Hepatic stellate cell (primary cell): Measurements from ENCODE around the gene SPEM3.

Experiments used
- DNase-seq: peaks from one replicate; pipeline ENCODE4 v3.0.0; 2011; ENCODE audit warnings: low spot score

The SPEM3 gene

DNA sequence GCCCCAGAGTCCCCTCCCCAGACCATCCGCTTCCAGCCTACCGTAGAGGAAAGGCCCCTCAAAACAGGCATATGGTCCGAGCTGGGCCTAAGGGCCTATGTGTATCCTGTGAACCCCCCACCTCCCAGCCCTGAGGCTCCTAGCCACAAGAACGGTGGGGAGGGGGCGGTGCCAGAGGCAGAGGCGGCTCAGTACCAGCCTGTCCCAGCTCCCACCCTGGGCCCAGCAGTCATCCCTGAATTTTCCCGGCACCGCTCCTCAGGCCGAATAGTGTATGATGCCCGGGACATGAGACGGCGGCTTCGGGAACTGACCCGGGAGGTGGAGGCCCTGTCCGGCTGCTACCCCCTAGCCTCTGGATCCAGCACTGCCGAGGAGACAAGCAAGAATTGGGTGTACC lies 7.5 kb upstream of the SPEM3 start:
- DNase-seq: no peak

DNA sequence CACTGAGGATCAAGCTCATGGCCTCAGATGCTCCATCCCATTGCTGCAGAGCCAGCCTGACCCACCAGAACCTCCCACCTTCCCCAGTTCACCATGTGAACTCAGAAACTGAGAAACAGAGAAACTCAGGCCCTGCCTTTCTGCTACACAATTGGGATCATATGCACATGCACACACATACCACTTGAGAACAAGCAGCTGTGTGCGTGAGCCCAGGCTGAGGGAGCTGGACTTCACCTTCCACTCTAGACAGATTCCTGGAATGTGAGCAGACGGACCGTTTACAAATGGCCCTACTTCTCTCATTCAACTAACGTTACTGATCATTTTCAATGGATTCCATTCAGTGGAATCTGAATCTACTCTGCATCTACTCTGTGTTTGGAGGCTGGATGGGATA lies 5.0 kb upstream of the SPEM3 start:
- no peak for DNase-seq

DNA sequence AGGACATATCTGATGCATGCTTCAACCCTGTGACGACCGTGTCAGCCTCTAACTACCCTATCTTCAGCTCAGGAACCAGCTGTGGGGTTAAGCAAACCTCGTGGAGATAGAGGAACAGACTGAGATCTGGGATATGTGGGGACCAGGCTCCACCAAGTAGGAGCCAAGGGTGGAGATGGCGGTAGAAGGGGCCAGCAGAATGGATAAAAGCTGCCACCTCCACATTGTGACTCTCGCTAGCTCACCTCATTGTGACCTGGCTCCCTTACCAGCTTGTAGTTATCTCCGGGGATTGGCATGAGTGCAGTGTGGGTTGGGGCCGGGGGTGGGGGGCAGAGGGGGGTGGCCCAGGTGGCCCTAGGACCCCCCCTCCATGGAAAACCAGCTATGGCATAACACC lies 3.3 kb upstream of the SPEM3 start, which contains the start of gene SPEM2:
SPEM2 (plus strand) TSS at position 301 of the 400 bp plus-strand sequence; CDS start at position 374, 73 bp downstream.
- no peak for DNase-seq

DNA sequence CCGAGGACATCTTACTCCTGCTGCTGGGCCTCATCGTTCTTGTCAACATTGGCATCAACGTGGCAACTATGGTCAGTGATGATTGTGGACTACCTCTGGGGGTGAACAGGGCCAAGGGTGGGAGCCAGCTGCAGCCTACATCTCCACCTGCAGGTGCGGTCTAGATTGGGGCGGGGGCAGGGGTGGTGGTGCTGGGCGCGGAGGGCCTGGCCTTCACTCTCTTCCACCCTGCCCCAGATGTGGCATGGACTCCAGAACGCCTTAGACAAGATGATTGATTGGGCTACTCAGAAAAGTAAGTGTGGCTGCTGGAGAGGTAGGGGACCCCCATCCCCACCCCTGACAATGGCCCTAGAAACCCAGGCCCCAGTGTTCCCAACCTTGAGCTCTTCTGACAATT lies 2.9 kb upstream of the SPEM3 start:
- DNase-seq: no peak

DNA sequence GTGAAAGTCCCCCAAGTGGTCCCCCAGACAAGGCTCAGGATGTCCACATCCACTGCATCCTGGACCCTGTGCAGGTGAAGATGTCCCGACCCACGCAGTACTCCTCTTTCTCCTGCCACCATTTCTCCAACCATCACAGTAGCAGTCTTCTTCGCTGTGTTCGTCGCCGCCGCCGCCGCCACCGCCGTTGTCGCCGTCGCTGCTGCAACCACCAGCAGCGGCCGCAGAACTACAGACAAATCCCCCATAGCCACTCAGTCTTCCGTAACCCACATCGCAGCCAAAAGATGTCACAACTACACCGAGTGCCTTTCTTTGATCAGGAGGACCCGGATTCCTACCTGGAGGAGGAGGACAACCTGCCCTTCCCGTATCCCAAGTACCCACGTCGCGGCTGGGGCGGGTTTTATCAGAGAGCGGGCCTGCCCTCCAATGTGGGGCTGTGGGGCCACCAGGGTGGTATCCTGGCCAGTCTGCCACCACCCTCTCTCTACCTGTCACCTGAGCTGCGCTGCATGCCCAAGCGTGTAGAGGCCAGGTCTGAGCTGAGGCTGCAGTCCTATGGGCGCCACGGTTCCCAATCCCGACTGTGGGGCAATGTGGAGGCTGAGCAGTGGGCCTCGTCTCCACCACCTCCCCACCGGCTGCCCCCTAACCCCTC lies 2.3 kb upstream of the SPEM3 start:
- no peak for DNase-seq

DNA sequence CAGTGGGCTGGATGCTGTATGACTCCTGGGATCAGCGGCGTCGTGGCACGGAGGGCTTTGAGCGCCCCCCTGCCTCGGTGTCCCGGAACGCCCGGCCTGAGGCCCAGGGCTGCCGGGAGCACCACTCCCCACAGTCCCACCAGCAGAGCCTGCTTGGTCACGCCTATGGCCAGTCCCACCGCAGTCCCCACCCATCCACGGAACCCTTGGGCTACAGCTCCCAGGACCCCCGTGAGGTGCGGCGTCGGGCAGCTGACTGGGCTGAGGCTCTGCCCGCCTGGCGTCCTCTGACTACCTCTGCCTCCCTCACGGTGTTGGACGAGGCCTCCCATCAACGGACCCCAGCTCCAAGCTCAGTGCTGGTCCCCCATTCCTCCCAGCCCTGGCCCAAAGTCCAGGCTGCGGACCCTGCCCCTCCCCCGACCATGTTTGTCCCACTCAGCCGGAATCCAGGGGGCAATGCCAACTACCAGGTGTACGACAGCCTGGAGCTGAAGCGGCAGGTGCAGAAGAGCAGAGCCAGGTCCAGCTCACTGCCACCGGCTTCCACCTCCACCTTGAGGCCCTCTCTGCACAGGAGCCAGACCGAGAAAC lies 1.7 kb upstream of the SPEM3 start:
- DNase-seq: no peak

DNA sequence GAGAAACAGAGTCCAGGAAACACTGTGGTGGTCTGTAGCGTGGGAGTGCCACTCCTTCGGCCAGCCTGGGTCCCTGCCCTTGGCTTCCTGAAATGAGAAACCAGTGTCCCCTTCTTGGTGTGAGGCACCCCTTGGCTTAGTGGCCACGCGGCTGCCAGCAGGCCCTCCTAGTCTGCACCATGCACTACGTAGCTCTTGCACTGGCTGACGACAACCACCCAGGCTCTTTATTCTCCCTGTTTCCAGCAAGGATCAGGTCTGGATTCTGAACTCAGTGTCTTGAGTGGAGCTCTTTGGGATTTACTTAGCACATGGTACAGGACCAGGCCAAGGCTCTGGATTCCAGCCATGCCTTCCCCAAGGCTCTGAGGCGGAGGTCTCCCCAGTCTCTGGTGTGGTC lies 1.1 kb upstream of the SPEM3 start:
- no peak for DNase-seq

DNA sequence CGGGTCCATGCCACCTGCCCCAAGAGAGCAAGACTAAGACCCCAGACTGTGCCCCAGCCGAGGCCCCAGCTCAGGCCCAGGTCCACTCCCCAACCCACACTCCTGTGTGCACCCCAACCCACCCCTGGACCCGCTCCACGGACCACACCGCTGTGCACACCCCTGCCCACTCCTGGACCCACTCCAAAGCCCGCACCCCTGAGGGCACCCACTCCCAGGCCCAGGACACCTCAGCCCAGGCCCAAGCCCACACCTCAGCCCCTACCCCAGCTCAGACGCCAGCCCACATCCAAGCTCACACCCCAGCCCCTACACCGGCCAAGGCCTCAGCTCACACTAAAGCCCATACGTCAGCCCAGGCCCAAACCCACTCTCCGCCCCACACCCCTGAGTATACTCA lies 1.1 kb downstream of the SPEM3 start:
- DNase-seq: no peak

DNA sequence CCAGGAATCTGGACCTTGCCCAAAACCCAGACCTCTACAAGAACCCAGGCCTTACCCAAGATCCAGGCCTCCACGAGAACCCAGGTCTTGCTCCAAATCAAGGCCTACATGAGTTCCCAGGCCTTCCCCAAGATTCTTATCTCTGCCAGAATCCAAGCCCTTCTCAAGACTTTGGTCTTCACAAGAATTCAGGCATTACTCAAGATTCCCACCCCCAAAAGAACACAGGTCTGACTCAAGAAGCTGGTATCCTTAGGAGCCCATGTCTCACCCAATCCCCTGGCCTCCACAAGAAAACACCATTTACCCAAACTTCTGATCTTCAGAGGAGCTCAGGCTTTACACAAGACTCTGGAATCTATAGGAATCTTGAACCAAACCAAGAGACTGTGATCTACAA lies 2.6 kb downstream of the SPEM3 start:
- DNase-seq: no peak

DNA sequence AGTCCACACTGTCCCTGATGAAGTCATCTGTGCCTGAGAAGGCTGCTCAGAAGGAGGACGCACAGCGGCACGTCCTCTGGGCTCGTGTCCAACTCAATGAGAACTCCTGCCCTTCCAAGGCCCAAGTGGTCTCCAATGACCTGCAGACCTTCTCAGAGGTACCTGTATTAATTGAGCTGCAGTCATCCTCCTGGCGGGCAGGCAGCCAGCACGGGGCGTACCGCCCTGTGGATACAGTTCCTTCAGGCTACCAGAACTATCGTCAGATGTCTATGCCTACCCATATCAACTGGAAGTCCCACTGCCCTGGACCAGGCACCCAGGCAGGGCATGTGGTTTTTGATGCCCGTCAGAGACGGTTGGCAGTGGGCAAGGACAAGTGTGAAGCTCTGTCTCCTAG lies 3.6 kb downstream of the SPEM3 start:
- no peak for DNase-seq

DNA sequence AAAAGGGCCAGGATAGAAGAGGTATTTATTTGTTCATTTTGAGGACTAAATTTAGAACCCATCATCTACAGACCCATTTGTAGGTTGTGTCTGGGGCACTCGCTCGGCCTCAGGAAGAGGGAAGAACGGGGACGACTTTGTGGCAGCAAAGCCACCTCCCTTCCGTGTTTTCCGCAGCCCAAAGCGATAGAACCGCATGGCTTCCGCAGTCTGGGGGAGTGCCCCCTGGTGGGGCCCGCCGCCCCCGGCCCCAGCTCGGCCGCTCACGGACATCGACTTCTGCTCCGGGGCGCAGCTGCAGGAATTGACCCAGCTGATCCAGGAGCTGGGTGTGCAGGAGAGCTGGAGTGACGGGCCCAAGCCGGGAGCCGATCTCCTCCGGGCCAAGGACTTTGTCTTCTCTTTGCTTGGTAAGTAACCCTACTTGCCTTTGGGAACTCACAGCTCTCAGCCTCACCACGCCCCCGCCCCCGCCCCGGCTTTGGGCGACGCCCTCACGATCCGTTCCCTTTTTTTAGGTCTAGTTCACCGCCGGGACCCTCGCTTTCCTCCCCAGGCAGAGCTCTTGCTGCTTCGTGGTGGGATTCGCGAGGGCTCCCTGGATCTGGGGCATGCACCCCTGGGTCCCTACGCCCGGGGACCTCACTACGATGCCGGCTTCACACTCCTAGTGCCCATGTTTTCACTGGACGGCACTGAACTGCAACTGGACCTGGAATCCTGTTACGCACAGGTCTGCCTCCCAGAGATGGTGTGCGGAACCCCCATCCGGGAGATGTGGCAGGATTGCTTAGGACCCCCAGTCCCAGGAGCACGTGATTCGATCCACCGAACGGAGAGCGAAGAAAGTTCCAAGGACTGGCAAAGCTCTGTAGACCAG lies 7.3 kb downstream of the SPEM3 start:
- DNase-seq: no peak

DNA sequence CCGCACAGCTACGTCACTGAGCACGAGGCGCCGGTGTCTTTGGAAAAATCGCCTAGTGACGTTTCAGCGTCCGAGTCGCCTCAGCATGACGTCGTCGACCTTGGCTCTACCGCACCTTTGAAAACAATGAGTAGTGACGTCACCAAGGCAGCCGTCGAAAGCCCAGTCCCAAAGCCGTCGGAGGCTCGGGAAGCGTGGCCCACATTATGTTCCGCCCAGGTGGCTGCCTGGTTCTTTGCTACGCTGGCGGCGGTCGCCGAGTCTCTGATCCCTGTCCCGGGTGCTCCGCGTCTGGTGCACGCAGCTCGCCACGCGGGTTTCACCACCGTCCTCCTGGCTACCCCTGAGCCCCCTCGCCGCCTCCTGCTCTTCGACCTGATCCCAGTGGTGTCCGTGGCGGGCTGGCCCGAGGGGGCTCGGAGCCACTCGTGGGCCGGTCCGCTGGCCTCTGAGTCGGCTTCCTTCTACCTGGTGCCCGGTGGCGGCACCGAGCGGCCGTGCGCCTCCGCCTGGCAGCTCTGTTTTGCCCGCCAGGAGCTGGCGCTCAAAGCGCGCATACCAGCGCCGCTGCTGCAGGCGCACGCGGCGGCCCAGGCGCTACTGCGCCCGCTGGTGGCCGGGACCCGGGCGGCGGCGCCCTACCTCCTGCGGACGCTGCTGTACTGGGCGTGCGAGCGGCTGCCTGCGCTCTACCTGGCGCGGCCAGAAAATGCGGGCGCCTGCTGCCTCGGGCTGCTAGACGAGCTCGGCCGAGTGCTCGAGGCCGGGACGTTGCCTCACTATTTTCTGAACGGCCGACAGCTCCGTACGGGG lies 8.1 kb downstream of the SPEM3 start:
- DNase-seq: peak; percentile 87

DNA sequence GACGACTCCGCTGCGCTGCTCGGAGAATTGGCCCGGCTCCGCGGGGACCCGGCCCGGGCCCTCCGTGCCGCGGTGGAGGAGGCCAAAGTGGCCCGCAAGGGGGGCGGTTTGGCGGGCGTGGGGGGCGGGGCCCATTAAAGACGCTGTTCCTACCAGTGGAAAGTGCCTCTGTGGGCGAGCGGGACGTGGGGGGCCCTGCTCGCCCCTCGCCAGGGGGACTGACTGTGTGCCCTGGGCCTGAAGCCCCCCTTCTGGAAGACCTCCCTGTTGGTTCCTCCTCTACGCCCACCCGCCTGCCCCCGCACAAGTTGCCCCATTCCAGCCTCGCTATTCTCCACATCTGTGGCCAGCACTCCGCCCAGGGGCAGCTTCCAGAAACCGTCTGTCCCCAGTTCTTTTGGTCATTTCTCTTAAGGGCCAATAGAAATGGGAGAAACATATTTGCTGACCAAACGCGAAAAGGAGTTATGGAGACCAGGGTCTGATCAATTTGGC lies 8.8 kb downstream of the SPEM3 start:
- no peak for DNase-seq

DNA sequence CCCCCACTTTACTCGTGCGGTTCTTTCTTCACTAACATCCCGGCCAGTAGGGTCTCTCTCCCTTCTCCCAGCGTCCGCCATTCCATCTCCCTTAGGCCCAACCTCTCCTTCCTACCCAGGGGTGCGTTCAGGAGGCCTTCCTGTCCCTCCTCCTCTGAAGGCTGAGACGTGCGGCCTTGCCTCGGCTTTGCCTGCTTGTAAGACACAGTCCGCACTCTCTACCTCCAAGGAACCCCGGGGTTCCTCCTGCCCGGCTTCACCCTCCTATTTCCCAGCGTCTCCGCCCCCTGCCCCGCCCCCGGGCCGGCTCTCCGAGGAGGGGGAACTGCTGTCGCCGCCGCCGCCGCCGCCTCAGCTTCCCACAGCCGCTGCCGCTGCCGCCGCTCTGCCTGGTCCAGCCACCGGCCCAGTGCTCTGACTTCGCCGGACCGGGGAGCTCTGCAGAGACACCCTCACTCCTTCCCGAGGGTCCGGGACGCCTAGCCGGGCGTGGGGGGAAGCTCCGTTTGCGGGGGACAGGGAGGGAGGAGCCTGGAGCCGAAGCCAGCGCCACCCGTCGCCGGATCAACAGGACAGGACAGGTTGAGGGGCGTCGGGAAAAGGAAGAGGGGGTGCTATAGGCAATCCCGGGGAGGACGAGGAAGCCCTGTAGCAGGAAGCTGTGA lies 9.4 kb downstream of the SPEM3 start:
- DNase-seq: no peak

DNA sequence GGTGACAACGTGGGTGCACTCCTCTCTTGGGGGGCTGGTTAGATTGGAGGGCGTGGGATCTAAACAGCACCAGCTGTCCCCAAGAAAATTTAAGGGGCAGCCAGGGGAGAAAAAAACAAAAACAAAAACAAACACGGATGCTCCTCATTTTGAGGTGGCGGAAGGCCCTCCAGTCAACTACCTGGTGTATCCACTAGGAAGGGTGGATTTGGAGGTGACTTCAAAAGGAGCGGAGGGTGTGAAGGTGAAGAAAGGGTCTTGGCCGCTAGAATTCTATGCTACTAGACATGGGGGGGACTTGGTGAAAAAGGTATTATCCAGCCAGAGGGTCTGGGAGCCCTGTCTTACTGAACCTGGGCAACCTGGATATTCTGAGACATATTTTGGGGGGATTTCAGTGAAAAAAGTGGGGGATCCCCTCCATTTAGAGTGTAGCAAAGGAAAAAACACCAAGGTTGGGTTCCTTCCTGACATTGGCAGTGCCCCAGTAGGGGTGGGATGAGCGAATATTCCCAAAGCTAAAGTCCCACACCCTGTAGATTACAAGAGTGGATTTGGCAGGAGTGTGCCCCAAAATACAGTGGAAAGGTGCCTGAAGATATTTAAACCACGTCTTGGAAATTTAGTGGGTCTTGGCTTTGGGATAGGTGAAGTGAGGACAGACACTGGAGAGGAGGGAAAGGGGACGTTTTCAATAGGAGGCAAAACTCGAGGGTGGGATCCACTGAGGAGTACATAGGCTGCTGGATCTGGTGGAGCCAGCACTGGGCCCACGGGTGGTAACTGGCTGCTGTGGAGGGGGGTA lies 10.2 kb downstream of the SPEM3 start:
- no peak for DNase-seq

DNA sequence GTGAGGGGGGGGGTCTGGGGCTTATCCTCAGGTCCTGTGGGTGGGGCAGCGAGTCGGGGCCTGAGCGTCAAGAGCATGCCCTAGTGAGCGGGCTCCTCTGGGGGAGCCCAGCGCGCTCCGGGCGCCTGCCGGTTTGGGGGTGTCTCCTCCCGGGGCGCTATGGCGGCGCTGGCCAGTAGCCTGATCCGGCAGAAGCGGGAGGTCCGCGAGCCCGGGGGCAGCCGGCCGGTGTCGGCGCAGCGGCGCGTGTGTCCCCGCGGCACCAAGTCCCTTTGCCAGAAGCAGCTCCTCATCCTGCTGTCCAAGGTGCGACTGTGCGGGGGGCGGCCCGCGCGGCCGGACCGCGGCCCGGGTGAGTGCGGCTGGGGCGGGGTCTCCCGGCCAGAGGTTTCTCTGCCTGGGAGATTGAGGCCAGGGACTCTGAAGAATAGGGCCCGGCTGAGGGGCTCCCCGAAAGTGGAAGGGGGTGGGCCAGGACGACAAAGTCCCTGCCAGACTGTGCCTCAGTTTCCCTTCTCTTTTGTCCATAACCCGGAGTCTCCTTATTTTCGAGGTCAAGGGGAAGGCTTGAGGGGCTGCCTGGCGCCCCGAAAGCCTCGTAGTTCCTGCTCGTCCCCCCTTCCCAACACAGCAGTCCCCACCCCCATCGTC lies 10.9 kb downstream of the SPEM3 start, which contains the start of gene FGF11:
FGF11 (plus strand) TSS at position 51 of the 651 bp plus-strand sequence; CDS start at position 160, 109 bp downstream.
- no peak for DNase-seq

DNA sequence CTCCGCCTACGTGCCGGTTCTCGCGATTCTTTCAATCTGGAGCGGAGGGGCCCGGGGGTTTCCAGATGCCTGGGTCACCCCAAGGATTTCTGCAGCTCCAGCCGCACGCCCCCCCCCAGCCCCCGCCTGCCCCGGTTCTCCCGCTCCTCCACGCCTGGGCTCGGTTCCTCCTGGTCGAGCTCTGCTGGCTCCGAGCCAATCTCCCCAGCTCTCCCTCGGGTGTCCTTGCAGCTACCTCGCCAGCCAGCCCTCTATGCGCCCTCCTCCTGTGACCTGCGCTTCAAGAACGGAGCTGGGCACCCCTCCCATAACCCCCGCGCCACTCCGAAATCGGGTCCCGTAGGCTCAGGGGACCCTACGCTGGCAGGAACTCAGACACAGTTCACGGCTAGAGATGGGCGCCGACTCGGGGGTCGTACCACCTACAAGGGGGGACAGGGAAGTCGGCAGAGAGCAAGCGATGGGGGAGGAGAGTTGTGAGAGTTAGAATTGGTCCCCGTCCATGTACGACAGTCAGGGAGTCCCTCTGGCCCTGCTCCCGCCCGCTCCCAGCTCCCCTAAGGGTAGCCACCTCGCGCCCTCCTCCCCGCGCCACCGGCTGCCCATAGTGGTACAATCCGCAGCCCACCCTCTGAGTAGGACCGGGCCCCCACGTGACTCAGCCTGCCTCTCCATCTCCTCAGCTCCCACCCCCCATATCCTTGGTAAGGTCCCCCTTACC lies 11.6 kb downstream of the SPEM3 start:
- peak; percentile 58 for DNase-seq

DNA sequence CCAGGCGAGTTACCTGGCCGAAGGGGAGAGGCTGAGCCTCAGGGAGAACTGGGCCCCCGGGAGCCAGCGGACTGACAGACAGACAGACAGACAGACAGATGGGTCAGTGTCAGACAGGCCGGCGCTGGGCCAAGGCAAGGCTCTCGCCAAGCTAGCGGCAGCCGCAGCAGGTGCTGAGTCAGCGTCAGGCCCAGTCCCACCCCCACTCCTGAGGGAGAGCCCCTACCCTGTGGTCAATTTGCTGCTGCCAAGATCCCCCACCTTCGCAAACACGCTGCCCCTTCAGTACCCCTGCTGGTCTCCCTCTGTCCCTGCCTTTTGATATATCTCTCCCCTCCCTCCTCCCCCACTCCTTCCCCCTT lies 12.2 kb downstream of the SPEM3 start:
- DNase-seq: peak; percentile 34

DNA sequence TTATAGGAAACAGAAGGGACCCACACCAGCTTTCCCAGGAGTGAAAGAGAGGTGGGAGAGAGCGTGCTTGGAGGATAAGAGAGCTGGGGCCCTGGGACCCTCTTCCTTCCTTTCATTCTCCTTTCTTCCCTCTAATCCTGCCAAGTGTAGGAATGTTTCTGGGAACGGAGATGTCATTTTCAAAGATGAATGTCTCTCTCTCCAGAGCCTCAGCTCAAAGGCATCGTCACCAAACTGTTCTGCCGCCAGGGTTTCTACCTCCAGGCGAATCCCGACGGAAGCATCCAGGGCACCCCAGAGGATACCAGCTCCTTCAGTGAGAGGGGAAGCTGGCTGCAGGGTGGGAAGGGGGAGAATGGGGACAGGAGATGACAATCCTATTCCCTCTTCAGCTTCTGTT lies 12.6 kb downstream of the SPEM3 start:
- no peak for DNase-seq
